CD4-positive, alpha-beta T cell treated with Interleukin-21 for 1 hour (primary cell): Measurements from ENCODE around the gene IGSF3.

ENCODE experiments used
- DNase-seq: peaks from one replicate; pipeline ENCODE4 v3.0.0-alpha.2; 2020

IGSF3 gene

GRCh38 chr1:116553386-116554115 is 114.0 kb downstream of the IGSF3 start:
- no peak for DNase-seq

DNA sequence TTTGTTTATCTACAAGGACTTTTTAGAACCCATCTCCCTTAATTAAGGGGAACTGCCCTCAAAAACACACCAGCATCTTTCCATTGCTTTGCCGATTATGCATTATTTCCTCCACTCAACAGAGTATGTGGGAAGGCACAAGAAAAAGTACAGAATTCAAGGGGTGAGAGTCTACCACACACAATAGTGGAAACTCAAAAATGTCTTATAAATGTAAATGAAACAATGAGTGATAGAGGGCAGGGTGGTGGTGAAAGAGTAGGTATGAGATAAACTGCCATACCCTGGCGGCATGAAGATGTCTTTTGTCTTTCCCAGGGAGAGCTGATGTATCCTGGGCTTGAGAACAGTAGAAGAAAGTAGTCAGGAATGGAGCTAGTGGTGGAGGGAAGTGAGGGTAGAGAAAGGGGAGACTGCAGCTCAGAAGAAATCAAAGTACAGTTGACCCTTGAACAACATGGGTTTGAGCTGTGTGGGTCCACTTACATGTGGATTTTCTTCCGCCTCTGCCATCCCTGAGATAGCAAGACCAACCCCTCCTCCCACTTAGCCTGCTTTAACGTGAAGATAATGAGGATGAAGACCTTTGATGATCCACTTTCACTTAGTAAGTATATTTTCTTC is 121.1 kb downstream of the IGSF3 start:
- DNase-seq, result no peak

DNA sequence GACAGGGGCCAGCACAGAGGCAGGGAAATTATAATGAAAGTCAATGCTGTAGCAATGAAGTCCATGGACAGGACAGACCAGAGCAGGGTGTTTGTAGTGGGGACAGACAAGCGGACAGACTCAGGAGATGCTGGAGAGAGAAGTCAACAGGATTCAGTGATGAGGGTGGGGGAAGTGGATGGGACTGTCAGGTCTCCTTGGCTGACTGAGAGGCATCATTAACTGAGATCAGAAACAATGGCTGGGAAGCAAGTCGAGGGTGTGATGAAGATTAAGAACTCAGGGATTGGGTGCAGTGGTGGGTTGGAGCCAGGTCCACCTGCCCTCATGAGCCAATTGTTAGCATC is 122.2 kb downstream of the IGSF3 start:
- DNase-seq, result no peak

GRCh38 chr1:116544588-116545358 is 122.8 kb downstream of the IGSF3 start:
- DNase-seq, result no peak

DNA sequence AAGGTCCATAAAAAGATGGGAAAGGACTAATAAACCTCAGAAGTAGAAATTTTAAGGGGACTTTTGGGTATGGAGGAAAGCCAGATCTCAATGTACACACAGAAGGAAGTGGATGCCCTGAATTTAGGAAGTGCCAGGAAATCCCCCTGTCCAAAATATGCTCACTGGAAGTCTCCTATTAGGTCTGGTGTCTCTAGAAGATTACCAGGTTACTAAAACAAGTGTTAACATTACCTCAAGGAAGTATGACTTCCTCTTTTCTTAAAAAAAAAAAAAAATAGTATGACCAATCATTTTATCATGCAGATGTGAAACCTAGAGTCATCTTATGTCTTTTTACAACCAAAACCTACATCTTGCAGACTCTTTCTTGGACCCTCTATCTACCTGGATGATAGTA is 127.4 kb downstream of the IGSF3 start:
- DNase-seq, result peak; percentile 28

GRCh38 chr1:116538544-116538943 is 129.0 kb downstream of the IGSF3 start:
- DNase-seq, result peak; percentile 30

GRCh38 chr1:116537898-116538297 is 129.6 kb downstream of the IGSF3 start:
- no peak for DNase-seq

GRCh38 chr1:116537040-116537831 is 130.3 kb downstream of the IGSF3 start:
- DNase-seq, result no peak

DNA sequence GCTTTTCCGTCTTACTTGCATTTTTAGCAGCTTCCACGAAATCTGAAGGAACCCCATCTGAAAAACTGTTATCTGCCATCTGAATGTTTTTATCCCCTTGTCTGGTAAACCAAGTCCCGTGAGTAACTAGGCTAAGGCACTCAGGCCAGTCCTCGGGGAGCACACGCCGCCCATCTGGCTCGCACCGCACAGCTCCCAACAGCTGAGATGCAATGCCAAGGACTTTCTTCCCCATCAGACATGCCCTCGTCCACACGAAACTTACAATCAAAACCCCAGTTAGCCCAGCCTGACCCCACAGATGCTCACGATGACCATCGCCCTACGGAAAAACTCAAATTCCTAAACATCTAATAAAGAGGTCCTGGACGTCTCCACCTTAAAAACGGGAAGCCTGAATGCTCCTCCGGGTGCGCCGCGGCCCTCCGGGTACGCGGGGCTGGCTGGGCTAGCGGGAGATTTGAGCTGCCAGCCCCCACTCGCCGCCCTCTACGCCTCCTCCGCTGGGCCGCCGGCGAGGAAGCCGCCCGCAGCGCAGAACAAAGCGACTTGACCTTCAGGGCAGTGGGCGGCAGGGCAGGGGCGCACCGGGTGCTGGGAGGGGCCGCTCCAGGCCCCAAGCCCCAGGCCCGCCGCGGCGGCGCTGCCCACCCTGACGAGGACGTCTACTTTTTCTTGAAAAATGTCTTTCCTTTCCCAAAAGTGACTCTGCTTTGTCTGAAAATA is 133.4 kb downstream of the IGSF3 start:
- DNase-seq, result no peak

DNA sequence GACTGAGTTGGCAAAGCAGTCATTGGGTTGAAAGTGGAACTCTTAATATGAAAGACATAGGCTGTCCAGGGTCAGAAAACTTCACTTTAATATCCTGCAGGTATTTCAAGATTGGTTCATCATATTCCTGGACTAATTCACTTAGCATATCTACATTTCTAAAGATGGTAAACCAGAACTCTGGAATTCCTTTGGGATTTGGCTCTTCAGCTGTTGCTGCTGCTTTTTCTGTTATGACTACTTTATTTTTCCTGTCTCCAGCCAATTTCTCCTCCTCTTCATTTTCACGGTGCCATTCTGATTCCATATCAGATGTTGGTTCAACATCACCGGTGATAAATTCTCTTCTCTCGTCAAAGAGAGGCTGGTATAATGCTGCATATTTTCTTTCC is 134.1 kb downstream of the IGSF3 start:
- DNase-seq, result no peak

- no peak for DNase-seq
Observed at GRCh38 chr1:116532671-116533428, 134.7 kb downstream of the IGSF3 start.

- DNase-seq, result no peak
Observed at GRCh38 chr1:116531917-116532316, 135.6 kb downstream of the IGSF3 start.

DNA sequence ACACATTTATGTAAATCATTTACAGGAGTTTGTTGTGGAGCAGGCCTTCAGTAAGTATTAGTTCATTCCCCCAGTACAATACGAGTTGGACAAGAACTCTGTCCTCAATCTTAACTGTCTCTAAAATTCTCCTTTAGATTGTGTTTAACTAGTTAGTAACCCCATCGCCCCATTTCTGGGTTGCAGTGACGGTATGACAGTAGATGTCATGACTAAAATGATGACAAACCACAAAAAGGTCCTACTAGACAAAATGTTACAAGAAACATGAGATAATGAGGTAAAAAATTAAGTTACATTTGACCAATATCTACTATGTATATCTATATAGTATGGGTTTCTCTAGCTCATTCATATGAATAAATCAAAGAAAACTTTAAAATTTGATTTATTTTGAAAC is 137.9 kb downstream of the IGSF3 start:
- no peak for DNase-seq

GRCh38 chr1:116529199-116529631 is 138.3 kb downstream of the IGSF3 start:
- no peak for DNase-seq

- no peak for DNase-seq
Observed at GRCh38 chr1:116528329-116529083, 139.0 kb downstream of the IGSF3 start.

DNA sequence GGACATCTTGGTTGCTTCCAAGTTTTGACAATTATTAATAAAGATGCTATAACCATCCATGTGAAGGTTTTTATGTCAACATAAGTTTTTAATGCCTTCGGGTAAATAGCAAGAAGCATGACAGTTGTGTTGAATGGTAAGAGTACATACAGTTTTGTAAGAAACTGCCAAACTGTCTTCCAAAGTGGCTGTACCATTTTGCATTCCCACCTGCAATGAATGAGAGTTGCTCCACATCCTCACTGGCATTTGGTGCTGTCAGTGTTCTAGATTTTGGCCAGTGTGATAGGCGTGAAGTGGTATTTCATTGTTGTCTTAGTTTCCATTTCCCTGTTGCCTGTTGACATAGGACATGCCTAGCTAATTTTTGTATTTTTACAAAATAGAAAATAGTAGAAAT is 142.1 kb downstream of the IGSF3 start:
- DNase-seq, result no peak
